Measurements from ENCODE around the gene TMEM239.

DNA sequence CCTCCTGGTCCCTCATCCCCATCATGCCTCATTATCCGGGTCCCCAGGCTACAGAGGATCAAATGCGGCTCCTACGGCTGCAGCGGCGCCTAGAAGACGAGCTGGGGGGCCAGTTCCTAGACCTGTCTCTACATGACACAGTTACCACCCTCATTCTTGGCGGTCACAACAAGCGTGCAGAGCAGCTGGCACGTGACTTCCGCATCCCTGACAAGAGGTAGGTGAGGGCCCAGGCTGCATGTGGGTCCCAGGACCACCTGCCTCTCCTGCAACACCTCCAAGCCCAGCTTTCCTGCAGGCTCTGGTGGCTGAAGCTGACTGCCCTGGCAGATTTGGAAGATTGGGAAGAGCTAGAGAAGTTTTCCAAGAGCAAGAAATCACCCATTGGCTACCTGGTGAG is 48.9 kb downstream of the TMEM239 start:
- TF ChIP-seq, protein P1, sequence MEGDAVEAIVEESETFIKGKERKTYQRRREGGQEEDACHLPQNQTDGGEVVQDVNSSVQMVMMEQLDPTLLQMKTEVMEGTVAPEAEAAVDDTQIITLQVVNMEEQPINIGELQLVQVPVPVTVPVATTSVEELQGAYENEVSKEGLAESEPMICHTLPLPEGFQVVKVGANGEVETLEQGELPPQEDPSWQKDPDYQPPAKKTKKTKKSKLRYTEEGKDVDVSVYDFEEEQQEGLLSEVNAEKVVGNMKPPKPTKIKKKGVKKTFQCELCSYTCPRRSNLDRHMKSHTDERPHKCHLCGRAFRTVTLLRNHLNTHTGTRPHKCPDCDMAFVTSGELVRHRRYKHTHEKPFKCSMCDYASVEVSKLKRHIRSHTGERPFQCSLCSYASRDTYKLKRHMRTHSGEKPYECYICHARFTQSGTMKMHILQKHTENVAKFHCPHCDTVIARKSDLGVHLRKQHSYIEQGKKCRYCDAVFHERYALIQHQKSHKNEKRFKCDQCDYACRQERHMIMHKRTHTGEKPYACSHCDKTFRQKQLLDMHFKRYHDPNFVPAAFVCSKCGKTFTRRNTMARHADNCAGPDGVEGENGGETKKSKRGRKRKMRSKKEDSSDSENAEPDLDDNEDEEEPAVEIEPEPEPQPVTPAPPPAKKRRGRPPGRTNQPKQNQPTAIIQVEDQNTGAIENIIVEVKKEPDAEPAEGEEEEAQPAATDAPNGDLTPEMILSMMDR (IDR thresholded peaks at IDR 0.05): no peak
- TF ChIP-seq ZFX (IDR thresholded peaks at IDR 0.05; ENCODE audit: borderline replicate concordance): no peak

Measured in 22Rv1 (cell line).